KBM-7 (cell line): ENCODE data around the gene EBF3.

Source experiments
- DNase-seq: peaks from one replicate; pipeline ENCODE4 v3.0.0-alpha.2; 2015
- in situ Hi-C: fragments of 300-500 bp; cut with MboI; formaldehyde crosslinking; loops from 2 replicates; pipeline ENCODE4 v1.14.3; 2020; ENCODE audit warnings: low sequenced_read_pairs, low pct_unique_long_range_greater_than_20kb, mixed read lengths

The EBF3 gene

GRCh38 chr10:129949411-129949810 lies 14.7 kb downstream of the EBF3 start:
- in situ Hi-C loops, result no loop called here
- DNase-seq, result no peak

DNA sequence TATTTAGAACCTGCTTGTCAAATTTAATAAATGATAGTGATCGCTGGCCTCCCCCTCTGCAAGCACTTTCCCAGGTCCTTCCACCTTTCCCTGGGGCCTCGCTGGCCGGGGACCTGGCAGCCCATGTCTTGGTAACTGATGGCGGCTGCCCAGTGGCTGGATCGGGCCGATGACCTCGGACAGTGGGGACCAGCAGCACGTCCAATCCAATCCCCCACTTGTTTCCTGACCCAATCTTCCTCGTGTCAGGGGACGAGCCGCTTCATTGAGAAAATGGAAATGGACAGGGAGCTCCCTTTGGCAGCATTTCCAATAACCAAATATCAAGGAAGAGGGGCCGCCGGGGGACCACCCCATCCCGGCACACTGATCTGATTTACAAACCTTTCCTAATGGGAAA lies 17.2 kb downstream of the EBF3 start:
- in situ Hi-C loops, result no loop called here
- DNase-seq, result no peak

- in situ Hi-C loops, result no loop called here
- no peak for DNase-seq
Measured at GRCh38 chr10:129945941-129946760, 17.9 kb downstream of the EBF3 start.

DNA sequence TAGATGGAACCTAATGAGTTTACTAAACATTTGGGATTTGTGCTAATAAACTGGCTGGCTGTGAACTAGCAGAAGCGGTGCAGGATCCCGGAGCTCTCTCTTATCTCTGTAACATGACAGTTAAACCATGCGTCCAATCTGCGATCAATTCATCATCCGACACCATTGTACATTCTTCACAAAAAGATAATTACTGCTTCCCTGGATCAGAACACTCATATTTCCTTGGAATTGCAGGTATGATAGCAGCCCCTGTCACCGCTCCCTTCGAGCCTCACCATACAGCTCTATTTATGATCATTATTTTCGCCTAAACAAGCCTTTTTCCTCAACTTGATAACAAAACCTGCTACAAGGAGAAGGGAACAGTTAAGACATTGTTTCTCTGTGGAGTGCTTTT lies 18.5 kb downstream of the EBF3 start:
- in situ Hi-C loops, result no loop called here
- DNase-seq, result no peak

DNA sequence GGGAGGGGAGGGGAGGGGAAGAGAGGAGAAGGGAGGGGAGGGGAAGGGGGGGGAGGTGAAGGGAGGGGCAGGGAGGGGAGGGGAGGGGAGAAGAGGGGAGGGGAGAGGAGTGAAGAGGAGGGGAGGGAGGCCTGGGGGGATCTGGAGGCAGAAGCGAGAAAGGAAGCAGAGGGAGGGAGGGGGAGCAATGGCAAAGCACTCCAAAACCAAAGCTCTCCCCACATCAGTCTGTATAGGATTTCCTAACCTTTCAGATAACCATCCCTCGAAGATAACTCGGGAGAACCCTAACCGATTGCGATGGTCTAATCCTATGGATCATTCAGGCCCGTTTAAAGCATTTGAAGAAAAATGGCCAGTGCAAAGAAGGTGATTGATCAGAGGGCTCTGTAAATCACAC lies 19.0 kb downstream of the EBF3 start:
- no peak for DNase-seq
- in situ Hi-C loops, result no loop called here

DNA sequence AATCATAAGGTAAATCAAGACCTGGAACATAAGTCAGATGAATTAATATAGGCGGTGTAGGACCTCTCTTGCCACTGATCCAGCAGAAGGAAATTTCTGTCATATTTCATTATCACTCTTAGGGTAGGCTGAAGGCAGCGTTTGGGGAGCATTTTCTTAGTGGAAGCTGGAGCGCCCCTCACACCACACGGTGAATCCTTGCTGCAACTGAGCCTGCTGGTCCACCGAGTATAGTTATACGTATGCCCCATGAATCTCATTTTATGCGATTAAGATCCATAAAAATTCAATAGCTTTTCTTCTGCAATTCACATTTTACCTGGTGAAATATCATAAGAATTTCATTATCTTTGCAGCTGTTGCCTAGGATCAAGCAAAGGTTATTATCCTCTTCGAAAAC lies 19.6 kb downstream of the EBF3 start:
- DNase-seq, result no peak
- in situ Hi-C loops, result no loop called here

DNA sequence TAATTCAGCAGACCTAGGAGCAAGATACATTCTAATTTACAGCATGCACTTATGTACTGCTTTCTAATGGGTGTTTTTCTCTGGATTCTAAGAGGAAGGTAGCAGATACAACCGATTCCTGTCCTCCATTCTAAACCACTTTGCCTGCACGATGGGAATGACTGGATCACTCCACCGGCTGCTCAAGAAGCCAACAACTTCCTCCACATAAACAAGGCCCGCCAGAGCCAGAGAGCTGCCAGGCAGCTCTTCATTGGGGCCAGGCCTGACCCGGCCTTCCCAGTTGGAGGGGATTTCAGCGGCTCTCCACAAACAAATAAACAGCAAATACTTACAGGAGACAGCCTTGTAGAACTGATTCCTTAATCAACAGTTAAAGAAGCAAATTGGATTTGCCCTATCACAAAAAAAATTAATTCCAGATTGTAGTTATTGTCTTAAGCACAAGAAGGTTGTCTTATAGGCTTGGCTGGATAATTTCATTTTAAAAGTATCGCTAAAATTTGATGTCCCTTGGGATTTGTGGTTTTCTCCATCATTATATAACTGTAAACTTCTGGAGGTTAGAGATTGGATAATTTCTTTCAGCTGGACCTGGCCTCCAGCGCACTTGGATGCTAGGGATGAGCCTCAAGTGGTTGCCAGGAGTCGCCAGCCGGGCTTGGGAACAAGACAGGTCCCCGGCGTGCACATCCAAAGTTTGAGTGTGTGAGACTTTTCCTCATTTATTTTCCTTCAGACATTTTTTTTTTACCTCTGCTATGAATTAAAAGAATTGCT lies 20.9 kb downstream of the EBF3 start:
- in situ Hi-C loops, result no loop called here
- no peak for DNase-seq

- DNase-seq, result no peak
- in situ Hi-C loops, result no loop called here
Measured at GRCh38 chr10:129942391-129942790, 21.7 kb downstream of the EBF3 start.

DNA sequence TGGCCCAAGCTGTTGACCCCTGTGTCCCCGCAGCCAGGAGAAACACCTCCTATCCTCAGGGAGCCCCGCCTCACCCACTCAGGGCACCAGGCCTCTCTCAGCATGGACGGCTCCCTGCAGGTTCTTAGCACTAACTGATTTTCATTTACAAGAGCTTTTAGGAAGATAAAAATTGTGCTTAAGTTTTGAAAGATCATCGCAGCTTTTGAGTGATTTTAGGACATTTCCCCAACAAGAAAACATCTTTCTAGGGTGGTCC lies 22.1 kb downstream of the EBF3 start:
- DNase-seq, result no peak
- in situ Hi-C loops, result no loop called here

DNA sequence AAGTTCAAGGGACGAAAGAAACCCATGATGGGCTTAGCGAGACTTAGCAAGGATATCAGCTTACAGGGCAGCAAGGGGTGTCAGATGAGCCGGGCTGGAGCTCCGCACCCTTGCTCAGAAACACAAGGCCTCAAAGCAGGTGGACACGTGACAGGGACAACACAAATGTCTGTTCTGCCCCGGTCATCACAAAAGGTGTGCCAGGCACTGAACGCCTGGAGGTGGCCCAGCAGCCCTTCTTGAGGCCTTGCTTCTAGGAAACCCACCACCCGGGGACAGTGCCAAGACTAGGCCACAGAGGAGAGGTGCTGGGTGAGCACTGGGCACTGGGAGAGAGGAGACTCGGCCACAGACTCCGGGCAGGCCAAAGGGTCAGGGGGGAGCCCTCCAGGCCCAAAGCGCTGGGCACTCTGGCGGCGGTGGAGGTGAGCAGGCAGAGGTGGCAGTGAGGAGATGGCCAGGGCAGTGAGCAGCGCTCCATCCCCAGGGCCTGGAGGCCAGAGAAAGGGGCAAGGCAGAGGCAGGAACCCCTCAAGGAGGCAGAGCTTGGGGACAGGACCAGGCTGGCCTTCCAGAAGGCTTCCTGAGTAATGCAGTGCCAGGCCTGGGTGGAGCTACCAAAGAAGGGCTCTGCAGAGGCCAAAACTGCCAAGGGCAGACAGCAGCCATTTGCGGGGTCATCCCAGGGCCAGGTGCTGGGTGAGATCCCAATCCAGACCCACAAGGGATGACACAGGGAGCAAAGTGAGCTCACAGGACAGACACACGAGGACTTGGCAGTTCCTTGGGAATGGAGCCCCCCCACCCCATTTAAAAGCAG lies 22.7 kb downstream of the EBF3 start:
- DNase-seq, result no peak
- in situ Hi-C loops, result no loop called here

DNA sequence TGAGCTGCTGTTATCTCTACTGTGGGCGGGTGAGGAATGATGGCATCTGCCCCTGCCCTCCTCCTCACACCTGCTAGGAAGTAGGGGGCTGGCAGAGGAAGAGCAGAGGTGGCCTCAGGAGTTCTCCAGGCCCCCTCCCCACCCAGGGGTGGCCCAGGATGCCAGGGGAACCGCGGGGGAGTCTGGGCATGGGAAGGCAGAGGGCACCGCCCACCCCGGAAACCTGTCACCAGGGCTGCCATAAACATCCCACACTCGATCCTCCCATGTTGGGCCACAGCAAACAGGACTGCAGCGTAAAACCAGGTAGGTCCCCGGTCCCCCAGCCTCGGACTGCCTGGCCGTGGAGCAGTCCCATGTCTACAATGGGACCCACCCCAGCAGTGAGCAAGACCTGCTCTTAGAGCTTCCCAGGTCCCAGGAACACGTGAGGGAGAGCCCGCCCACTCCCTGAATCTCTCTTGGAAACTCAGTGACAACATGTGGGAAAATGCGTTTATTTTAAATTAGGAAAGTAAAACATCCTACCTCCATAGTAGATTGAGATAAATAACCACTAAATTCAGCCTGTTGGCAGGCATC lies 23.4 kb downstream of the EBF3 start:
- no peak for DNase-seq
- in situ Hi-C loops, result no loop called here

DNA sequence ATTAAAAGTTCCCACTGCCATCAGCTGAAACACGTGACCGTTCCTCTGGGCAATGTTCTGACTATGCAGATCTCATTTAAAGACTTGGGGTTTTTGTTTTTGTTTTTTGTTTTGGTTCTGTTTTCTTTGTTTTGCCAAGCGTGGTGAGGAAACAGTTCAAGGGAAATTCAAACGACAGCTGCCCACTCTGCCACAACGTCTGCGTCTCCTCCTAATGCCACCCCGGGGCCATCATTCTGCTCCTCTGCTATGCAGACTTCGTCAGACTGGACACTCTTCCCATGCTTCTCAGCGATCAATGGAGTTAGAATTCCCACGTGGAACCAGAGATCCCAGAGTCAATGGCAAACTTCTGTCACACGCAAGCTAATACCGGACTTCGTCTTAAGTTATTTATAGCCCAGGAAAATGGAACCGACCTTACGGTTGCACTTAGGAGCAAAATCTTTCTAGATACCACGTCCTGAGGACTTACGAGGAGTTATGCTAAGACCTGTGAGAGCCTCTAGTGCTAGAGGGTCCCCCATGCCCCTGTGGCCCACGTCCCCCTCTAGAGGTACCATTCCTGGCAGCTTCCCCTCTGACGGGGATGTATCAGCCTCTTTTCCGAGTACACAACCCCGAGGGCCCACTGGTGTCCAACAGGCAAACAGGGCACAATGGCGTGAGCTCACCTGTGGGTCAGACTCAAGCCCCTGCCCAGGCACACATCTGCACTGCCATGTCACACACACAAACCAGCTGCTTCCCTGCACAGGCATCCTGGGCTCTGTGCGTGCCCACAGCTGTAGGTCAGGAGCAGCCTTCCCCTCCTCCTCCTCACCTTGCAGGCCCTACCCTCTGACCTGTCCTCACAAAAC lies 24.4 kb downstream of the EBF3 start:
- DNase-seq, result no peak
- in situ Hi-C loops, result no loop called here

GRCh38 chr10:129938460-129938859 lies 25.6 kb downstream of the EBF3 start:
- no peak for DNase-seq
- in situ Hi-C loops, result no loop called here

DNA sequence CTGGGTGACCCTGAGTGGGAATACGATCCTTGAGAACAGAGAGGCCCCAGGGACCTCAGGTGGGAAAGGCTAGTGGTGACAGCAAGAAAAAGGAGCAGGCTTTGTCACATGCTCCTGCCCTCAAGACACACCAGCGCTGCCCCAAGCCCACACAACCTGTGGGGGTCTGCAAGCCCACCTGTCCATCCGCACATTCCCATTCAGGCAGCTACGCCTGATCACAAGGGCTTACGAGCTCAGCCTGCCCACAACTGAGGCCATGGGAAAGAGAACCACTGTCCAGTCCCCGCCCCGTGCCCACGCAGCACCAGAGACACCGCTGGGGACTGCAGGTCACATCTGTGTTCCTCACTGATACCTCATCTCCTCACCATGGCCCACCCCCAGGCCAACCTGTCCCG lies 26.7 kb downstream of the EBF3 start:
- in situ Hi-C loops, result no loop called here
- DNase-seq, result no peak

DNA sequence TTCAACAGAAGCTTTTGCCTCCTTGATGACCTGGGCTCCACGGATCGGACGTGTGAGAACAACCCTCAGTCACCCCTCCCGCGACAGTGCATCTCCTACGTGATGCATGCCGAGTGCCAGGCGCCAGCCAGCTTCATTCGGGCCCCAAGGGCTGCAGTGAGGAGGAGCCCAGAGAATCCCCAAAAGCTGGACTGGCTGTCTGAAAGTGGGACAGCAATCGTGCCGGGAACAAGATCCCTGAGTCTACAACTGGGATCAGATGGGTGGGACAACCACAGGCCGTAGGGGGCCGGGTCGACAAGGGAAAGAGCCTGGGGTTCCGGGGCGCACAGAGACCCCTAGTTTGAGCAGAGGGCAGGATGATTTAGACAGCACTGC lies 27.2 kb downstream of the EBF3 start:
- in situ Hi-C loops, result no loop called here

GRCh38 chr10:129936266-129936922 lies 27.7 kb downstream of the EBF3 start:
- in situ Hi-C loops, result no loop called here
- no peak for DNase-seq

More for the DNA sequence above, 27.2 kb downstream of the EBF3 start:
- DNase-seq, result no peak

- in situ Hi-C loops, result no loop called here
- DNase-seq, result no peak
Measured at GRCh38 chr10:129935867-129936152, 28.3 kb downstream of the EBF3 start.

DNA sequence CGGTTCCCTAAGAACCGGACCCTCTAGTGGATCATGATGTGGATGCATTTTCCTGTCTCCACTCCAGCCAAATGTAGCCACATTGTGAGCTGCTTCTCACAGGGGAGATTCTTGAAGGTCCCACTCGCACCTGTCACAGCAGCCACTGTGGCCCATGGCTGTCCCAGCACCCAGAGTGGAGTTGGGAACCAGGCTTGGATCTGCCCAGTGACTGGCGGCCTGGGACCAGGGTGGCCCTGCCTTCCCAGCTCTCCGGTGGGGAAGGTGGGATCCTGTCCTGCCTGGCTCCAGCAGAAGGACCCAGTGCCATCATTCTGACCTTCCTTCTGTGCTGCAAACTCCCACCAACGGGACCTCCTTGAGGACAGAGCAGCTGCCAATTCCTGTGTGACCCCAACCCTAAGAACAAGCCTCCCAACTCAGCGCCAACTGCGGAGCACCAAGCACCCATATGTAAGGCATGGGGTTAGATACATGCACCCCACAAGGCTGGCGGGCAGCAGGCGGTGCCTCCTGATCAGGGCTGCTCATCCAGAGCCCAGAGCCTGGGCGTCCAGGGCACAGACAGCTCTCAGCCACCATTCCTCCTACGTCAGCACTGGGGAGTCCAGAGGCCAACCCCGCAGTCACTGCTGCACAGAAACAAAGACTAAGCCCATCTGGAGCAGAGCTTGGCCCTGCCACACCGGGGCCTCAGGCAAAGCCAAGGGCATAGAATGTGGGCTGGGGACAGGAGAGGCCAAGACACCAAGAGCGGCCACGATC lies 28.8 kb downstream of the EBF3 start:
- in situ Hi-C loops, result no loop called here

More for the DNA sequence above, 28.8 kb downstream of the EBF3 start:
- DNase-seq, result no peak
